Skin of body (tissue), 2 donors: ENCODE measurements around the gene OLFM1. TPM values are rescaled to one million over a fixed set of nuclear protein-coding genes. Genes with fewer than 3 reads are reported as not detected.
A peak's percentile ranks its signal among the peaks of the same experiment; 100 is the strongest.
"Not testable (repeated sequence)": the region's sequence is repeated elsewhere in the genome, so short reads cannot be mapped to it uniquely, and the experiment has no call there.

ENCODE experiments used
- DNase-seq: peaks from one replicate; lab custom pipeline; 2025; lab: John Stamatoyannopoulos, UW
- total RNA-seq: library from RNA; depleted of rRNA; stranded (reverse); fragments of >200 nt; gene quantifications from one replicate; pipeline ENCODE4 v1.2.3, GENCODE V29; 2014

Gene OLFM1
- total RNA-seq, 1 donor from 2014 or later, result 4.8 TPM

DNA sequence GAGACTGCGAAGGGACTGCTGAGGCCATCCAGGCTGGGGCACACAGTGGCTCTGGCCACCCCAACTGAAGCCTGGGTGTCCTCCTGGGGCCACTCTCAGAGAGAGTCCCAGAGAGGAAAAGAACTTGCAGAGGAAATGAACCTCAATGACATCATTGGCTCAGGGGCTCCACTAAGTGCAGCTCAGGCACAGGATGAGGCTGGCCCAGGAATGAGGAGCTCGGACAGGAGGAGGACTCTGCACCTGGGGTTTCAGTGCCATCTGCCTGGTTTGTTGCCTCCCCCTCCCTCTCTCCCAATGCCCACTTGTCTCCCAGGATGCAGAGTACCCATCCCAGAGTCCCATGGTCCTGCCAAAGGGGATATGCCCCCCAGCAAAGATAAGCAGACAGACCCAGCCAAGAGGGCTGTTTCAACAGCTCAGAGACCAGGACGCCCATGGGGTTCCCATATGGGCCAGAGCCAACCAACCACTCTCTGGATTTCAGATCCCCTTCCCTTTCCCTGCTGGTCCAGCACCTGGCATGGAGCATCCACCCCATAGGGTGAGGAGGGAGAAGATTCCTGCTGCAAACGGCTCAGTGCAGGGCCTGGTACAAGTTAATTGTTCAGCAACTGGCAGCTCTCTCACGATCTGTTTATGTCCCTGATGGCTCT is 26.9 kb upstream of the OLFM1 start:
- no peak for DNase-seq

DNA sequence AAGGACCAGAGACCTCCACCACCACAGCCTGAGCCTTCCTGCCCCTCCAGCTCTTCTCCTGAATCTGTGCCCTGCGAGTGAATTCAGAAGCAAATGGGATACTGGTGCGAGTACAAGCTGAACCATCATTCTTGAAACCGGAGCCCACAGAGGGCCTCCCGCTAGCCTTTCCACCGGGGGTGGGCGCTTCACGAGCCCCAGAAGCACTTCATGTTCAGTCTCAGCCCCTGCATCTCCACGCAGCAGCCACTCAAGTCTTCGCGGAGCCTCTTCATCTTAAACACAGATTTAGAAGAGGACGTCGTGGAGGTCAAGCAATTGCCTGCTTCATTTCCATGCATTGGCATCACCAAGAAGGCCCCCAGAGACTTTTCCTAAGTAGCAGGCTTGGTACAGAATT is 26.0 kb upstream of the OLFM1 start:
- DNase-seq, result no peak

DNA sequence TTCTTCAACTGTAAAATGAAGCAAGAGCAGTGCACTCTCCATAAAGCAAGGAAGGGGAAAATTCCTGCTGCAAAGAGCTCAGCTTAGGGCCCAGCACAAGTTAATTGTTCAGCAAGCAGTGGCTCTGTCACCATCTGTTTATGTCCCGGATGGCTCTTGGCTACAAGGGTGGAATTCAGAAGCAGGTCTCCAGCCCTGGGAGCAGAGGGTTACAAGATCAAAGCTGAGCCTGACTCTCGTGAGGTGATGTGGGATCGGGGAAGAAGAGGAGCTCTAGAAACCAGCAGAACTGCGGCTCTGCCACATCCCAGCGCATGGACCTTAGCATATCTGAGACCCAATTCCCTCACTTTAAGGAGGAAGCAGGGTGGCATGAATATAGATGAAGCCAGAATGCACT is 25.2 kb upstream of the OLFM1 start:
- DNase-seq, result no peak

DNA sequence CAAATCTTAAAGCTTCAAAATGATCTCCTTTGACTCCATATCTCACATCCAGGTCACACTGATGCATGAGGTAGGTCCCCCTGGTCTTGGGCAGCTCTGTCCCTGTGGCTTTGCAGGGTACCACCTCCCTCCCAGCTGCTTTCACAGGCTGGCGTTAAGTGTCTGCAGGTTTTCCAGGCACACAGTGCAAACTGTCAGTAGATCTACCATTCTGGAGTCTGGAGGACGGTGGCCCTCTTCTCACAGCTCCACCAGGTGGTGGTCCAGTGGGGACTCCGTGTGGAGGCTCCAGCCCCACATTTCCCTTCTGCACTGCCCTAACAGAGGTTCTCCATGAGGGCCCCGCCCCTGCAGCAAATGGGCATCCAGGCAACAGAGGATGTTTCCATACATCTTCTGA is 24.0 kb upstream of the OLFM1 start:
- not testable (repeated sequence) for DNase-seq

DNA sequence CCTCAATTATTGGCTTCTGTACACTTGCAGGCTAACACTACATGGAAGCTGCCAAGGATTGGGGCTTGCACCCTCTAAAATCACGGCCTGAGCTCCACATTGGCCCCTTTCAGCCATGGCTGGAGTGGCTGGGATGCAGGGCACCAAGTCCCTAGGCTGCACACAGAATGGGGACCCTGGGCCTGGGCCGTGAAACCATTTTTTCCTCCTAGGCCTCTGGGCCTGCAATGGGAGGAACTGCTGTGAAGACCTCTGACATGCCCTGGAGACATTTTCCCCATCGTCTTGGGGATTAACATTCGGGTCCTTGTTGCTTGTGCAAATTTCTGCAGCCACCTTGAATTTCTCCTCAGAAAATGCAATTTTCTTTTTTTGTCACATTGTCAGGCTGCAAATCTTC is 23.6 kb upstream of the OLFM1 start:
- DNase-seq, result not testable (repeated sequence)

DNA sequence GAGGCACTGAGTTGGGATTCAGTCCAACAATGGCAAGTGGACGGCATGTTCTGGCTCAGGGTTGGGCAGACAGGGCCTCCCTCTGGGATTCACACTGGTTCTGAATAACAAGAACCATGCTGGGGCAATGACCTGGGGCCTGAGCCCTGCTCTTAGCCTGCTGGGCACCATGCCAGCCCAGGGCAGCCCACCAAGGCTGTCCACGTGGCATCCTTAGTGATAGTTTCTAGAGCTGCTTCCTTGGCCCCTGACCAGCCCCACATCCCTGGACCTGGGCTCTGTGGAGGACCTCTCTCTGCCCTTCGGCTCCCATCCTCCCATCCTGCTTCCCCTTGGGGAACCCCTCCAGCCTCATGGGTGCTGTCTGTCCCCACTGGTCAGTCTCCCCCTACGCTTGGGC is 22.3 kb upstream of the OLFM1 start:
- no peak for DNase-seq

DNA sequence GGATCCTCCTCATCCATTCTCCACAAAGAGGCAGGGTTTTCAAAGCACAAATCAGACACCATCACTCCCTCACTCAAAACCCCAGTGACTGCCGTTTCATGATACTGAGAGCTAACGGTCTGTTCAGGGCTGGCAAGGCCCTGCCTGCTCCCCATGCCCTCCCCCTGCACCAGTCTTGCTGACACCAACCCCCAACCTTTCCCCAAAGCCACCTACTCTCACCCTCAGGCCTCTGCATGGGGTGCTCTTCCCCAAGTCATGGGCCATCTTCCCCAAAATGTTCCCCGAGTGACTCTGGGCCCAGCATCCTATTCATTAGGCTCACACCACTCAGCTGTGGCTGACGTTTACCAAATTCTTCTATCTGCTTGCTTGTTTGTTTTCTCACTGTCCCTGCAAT is 21.7 kb upstream of the OLFM1 start:
- no peak for DNase-seq

DNA sequence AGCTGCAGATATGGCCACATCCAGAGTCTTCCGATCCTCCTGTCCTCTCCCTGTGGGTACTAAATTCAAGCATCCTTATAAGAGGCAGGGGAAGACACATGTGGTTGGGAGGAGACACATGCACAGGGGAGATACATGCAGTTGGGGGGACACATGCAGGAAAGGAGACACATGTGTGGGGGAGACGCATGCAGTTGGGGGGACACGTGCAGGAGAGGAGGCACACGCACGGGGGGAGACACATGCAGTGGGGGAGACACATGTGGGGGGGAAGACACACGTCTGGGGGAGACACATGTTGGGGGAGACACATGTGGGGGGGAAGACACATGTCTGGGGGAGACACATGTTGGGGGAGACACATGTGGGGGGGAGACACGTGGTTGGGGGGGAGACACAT is 21.2 kb upstream of the OLFM1 start:
- no peak for DNase-seq

DNA sequence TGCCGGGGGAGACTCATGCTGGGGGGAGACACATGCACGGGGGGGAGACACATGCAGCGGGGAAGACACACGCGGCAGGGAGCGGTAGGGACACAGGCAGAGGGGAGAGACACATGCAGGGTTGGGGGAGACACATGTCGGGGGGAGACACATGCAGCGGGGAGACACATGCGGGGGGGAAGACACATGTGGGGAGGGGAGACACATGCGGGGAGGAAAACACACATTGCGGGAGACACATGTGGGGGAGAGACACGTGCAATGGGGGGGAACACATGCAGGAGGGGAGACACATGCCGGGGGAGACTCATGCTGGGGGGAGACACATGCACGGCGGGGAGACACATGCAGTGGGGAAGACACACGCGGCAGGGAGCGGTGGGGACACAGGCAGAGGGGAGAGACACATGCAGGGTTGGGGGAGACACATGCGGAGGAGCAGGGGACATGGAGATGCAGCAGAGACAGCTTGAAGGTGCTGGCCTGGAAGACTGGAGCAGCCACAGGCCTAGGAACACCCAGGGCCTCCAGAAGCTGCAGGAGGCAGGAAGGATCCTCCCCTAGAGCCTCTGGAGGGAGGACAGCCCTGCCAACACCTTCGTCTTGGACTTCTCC is 20.3 kb upstream of the OLFM1 start:
- DNase-seq, result no peak

DNA sequence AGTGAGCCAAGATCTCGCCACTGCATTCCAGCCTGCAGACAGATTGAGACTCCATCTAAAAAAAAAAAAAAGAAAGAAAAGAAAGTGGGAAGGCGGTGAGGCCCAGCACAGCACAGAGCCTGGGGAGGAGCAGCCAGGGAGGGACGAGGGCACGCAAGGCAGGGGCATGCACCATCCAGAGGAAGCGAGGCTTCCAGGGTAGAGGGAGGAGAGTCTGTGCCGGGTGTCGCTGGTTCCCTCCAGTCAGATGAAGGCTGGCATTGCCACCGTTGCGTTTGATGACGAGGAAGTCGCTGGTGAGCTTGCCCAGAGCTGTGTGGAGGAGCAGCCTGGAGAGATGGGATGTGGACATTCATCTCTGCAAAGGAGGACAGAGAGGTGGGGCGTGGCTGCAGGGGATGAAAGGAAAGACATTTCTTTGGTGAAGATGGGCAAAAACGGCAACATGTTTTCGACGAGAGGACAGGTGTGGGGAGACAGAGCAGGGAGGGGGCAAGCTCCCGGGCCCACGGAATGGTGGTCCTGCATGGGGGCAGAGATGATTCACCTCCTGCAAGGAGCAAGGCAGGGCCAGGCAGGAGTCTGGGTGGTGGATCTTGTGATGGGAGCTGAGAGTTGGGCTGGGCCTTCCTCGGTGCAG is 18.6 kb upstream of the OLFM1 start:
- DNase-seq, result no peak

DNA sequence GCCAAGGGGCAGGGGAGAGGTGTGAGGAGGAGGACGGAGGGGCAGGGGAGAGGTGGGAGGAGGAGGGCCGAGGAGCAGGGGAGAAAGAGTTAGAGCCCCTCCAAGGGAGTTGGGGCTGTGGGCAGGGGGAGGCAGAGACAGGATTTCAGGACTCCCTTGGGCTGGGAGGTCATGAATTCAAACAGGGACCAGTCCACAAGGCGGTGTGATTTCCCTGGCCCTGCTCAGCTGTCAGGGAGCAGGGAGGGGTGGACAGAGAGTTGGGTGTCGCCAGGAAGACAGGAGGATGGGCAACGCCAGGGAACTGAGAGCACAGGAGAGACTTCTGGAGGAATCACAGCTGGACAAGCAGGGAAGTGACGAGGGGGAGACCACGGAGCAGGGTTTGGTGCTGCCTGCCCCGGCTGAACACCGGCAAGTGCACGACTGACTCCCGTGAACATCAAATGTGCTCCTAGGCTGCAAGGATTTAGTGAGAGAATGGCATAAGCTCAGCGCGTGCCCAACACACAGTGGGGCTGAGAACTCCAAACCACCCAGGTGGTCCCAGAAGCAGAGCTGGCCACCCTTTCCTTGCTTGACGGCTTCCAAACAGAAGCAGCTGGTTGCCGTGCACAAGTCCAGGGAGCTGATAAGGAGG is 17.8 kb upstream of the OLFM1 start:
- DNase-seq, result no peak

DNA sequence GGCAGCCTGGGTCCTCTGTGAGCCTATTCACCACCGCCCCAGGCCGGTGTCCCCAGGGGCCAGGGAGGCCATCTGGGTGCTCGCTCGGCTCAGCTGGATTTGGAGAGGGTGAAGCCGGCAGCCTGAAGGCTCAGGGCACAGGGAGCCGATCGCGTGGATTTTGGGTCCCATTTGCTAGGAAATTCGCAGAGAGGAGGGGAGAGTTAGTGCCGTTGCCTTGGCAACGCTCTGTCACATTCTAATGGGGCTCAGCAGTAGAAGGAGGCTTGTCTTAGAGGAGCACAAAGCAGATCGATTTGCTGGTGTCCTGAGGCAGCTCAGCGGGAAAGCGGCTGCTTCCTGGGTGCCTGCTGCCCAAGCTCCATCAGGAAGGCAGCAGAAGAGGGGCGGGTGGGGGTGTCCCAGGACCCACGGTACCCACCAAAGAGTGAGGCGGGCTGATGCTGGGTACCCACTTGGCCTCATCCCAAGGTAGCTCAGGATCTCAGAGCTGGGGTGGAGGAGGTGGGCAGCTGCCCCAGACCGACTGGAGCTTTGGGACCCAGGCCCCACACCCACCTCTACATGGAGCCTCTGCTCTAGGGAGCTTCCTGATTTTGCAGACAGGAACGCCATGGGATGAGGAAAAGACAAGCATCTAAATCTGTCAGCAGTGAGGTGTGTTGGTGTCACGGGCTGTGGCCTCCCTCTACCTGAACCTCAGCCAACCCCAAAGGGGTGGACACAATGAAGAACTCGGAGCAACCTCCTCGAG is 17.1 kb upstream of the OLFM1 start:
- no peak for DNase-seq

DNA sequence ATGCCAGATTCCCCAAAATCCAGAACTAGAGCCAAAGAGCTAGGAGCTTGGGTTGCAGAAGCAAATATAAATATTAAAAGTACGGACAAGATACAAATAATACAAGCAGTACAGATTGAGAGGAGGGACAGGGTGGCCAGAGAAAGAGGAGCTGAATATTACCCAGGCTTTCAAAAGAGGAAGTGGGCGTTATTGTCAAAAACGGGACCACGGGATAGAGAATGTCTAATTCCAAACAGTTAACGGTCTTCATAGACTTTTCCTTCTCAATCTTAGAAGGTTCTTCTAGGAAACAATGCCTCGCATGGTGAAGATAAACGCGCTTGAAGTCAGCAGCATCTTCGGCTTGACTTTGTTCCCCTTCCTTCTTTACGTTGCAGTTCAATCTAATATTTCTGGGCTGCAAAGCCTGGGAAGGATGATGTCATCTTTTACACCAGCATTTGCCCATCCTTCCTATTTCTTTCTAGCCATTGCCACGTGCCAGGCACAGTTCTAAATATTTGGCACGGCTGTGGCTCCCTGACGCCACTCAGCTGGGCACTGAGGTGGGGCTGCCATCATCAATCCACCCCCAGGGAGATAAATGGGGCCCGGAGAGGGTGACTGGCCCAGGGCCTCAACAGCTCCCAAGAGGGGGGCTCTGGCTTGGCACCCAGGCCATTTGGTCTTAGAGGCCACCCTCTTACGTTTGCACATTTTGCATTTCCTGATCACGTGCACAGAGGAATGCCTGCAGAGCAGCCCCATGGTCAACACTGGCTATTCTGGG is 16.3 kb upstream of the OLFM1 start:
- no peak for DNase-seq

DNA sequence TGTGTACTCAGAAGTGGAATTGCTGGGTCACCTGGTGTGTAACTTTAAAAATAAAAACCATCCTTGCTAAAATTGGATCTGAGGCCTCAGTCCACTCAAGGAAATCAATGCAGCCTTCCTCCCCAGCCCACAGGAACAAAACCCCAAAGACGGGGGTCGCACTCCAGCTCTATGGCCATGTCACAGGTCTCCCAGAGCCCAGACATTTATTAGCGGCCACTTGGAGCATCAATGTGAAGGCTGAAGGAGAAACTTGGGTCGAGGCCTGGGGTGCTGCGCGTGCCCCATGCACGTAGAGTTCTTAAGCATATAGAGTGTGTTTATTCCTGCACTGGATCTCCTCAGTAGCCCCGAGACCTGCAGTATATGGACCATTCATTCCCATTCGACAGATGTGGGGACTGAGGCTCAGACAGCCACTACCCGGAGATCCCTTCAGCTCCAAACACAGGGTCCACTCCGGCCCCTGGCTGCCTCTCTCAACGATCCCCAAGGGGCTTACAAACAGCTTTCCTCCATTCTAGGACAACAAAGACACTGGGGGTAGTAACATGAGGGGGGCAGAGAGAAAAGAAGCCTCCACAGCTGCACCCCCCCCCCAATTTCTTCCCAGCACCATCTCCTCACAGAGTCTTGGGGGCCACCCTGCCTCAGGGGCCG is 14.3 kb upstream of the OLFM1 start:
- no peak for DNase-seq

DNA sequence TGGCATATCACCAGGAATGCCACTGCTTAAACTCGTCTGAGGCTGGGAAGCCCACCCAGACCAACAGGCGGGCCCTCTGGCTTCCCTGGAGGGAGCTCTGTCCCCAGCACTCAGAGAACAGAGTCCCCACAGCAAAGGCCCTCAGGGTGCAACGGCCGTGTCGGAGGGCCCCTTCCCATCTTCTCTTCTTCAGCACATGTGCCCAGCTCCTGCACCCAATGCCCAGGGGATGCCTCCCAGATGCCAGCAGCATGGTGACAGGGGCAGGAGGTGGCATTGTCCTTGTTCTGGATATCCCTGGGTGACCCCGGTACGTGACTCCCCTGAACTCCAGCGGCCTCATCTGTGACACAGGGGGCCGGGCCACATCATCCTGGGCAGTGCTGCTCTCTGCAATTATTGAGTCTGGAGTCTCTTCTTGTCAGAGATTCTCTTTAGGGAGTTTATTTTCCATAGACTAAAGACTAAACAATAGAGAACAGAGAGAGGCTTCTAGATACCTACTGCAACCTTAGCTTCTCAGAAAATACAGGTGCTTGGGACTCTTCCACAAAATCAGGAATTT is 13.6 kb upstream of the OLFM1 start:
- no peak for DNase-seq

DNA sequence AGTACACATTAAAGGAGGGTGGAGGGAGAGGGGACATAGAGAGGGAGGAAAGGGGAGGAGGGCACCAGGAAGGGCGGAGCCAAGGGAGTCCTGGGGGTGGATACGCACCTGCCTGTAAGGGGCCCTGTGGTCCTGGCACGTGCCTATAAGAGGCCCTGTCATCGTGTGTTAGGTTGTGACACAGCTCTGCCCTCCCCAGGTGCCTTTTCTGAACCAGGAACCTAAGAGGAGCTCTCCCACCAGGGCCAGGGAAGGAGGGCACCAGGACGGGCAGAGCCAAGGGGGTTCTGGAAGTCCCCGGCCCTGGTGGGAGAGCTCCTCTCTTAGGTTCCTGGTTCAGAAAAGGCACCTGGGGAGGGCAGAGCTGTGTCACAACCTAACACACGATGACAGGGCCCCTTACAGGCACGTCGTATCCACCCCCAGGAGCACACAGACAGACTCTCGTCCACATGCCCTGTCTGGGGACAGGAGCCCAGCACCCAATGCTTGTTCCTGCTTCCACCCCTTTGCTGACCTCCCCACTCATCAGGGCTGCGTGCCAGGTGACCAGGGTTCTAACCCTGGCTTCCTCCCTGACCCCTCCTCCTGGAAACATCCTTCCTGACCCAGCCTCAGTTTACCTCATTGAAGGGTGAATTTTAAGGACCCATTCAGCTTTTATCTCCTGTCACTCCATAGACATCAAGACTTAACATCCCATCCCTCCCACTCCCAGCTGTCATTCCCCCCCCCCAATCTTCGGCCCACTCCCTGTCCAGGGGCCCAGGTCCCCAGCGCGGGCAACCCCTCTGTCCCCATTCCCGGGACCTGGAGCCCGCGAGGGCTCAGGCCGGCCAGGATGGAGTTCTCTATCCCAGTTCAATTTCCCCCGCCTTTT is 12.9 kb upstream of the OLFM1 start:
- no peak for DNase-seq

DNA sequence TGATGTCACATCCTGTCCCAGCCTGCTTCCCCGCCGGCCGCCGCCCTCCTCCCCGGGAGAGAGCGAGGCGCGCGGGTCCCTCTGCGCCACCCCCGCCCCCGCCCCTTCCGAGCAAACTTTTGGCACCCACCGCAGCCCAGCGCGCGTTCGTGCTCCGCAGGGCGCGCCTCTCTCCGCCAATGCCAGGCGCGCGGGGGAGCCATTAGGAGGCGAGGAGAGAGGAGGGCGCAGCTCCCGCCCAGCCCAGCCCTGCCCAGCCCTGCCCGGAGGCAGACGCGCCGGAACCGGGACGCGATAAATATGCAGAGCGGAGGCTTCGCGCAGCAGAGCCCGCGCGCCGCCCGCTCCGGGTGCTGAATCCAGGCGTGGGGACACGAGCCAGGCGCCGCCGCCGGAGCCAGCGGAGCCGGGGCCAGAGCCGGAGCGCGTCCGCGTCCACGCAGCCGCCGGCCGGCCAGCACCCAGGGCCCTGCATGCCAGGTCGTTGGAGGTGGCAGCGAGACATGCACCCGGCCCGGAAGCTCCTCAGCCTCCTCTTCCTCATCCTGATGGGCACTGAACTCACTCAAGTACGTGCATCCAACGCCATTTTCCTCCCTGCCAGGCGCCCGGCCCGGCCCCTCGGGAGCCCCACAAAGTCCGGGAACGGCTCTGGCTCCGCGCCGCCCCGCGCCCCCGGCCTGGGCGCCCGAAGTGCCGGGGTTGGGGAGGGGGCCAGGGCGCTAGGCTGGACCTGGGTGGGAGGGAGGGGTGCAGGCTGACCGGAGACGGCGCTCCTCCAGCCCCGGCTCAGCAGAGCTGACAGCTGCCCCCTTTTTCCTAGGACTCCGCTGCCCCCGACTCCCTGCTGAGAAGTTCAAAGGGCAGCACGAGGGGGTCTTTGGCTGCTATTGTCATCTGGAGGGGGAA is 12.0 kb upstream of the OLFM1 start:
- DNase-seq, result peak; percentile 45
